Sigmoid colon (tissue), 4 donors: ENCODE data around the gene ZNF714.

Source experiments
- CTCF ChIP-seq, 4 experiments: fragments of 450-650 bp in 3 of 4; fragments of 200-600 bp in 1 of 4; IDR thresholded peaks; one replicate each; pipeline ENCODE4 v1.5.1; 2016 to 2019; ENCODE audit warnings: antibody characterized with exemption in 4 of 4, mild to moderate bottlenecking in 3 of 4, moderate library complexity in 2 of 4
- POLR2AphosphoS5 ChIP-seq, 4 donors: sonication (generic); formaldehyde crosslinking; IDR thresholded peaks; one replicate each; pipeline ENCODE4 v1.6.1; 2017; ENCODE audit warnings: antibody characterized with exemption in 4 of 4

DNA sequence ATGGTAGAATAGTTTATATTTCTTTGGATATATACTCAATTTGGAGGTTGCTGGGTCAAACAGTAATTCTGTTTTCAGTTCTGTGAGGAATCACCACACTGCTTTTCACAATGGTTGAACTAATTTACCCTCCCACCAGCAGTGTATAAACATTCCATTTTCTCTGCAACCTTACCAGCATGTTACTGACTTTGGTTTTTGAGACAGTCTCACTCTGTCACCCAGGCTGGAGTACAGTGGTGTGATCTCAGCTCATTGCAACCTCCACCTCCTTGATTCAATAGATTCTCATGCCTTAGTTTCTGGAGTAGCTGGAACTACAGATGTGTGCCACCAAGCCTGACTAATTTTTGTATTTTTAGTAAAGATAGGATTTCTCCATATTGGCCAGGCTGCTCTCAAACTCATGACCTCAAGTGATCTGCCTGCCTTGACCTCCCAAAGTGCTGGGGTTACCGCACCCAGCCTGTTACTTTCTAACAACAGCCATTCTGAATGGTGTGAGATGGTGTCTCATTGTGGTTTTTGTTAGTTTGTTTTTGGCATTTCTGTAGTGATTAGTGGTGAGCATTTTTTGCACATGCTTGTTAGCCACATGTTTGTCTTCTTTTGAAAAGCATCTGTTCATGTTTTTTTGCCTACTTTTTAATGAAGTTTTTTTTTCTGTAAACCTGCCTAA, 12.5 kb downstream of the ZNF714 start:
- TF ChIP-seq POLR2AphosphoS5 (IDR thresholded peaks at IDR 0.05) (no peak), CTCF (IDR thresholded peaks at IDR 0.05) (no peak)
